Fibroblast of the aortic adventitia (primary cell): ENCODE data around the gene COA4. TPM values are rescaled to one million over a fixed set of nuclear protein-coding genes. Genes with fewer than 3 reads are reported as not detected.
A peak's percentile ranks its signal among the peaks of the same experiment; 100 is the strongest.

Source experiments
- DNase-seq: peaks from one replicate; pipeline ENCODE4 v3.0.0-alpha.2; 2010; ENCODE audit warnings: low read depth
- H3K4me3 ChIP-seq: 2 replicates; pipeline ENCODE4 v1.5.1; 2011; ENCODE audit warnings: low read depth, mild to moderate bottlenecking, control low read depth, low read length, moderate library complexity
- CTCF ChIP-seq: IDR thresholded peaks from 2 replicates; pipeline ENCODE4 v1.5.1; 2011; ENCODE audit warnings: mild to moderate bottlenecking, low read length, control low read depth, inconsistent platforms; ENCODE audit not compliant: insufficient read depth
- total RNA-seq: library from RNA; depleted of rRNA; stranded (reverse); fragments of >200 nt; gene quantifications from 2 replicates; pipeline ENCODE4 v1.2.3, GENCODE V29; 2012; ENCODE audit warnings: low replicate concordance

COA4 gene
- total RNA-seq, 1 donor: 70.8 TPM

- DNase-seq: peak; percentile 38
Observed at GRCh38 chr11:73854680-73855079, 22.0 kb downstream of the COA4 start.

GRCh38 chr11:73852049-73852448 lies 24.6 kb downstream of the COA4 start:
- no peak overlapping the region for H3K4me3 ChIP-seq
- TF ChIP-seq CTCF: no peak
- no peak for DNase-seq

More at GRCh38 chr11:73854680-73855079, 22.0 kb downstream of the COA4 start:
- no peak for TF ChIP-seq CTCF
- H3K4me3 ChIP-seq: no peak overlapping the region

- no peak for TF ChIP-seq CTCF
- no peak for DNase-seq
- no peak overlapping the region for H3K4me3 ChIP-seq
Observed at GRCh38 chr11:73851046-73851764, 25.4 kb downstream of the COA4 start.

- TF ChIP-seq CTCF: no peak
- DNase-seq: no peak
- H3K4me3 ChIP-seq: no peak overlapping the region
Observed at GRCh38 chr11:73839123-73839457, 37.6 kb downstream of the COA4 start.

GRCh38 chr11:73838443-73839122 lies 38.1 kb downstream of the COA4 start:
- no peak overlapping the region for H3K4me3 ChIP-seq
- no peak for TF ChIP-seq CTCF
- DNase-seq: peak; percentile 13

- H3K4me3 ChIP-seq: no peak overlapping the region
- no peak for TF ChIP-seq CTCF
- no peak for DNase-seq
Observed at GRCh38 chr11:73833067-73833466, 43.6 kb downstream of the COA4 start.

GRCh38 chr11:73830261-73830660 lies 46.4 kb downstream of the COA4 start:
- H3K4me3 ChIP-seq: no peak overlapping the region
- TF ChIP-seq CTCF: no peak
- DNase-seq: no peak
